OCI-LY7 (cell line): ENCODE data around the gene DAND5. TPM values are rescaled to one million over a fixed set of nuclear protein-coding genes. Genes with fewer than 3 reads are reported as not detected.

Experiments used
- BruUV-seq: library from RNA; stranded (reverse); fragments of 400-500 nt; replicated peaks from 2 replicates; lab custom pipeline; 2021; lab: Mats Ljungman, UMichigan
- CTCF ChIA-PET: fragments of 300-600 bp; sonication (Branson Sonifier 250); formaldehyde crosslinking; loops from one replicate; lab custom pipeline; 2022; ENCODE audit warnings: antibody characterized with exemption; ENCODE audit not compliant: unreplicated experiment; lab: Charles Lee
- POLR2A ChIA-PET: fragments of 300-600 bp; sonication (Branson Sonifier 250); formaldehyde crosslinking; loops from one replicate; lab custom pipeline; 2022; ENCODE audit warnings: antibody characterized with exemption; lab: Charles Lee
- DNase-seq: peaks from one replicate; pipeline ENCODE4 v3.0.0-alpha.2; 2015; ENCODE audit warnings: low spot score
- H2AFZ ChIP-seq: fragments of 200-600 bp; sonication (generic), shearing (Covaris generic); 2 replicates; pipeline ENCODE4 v1.6.1; 2014; ENCODE audit warnings: mild to moderate bottlenecking, antibody characterized with exemption, low read length, moderate library complexity
- H3K27ac ChIP-seq: fragments of 200-600 bp; sonication (generic); 2 replicates; pipeline ENCODE4 v1.5.1; 2014; ENCODE audit warnings: mixed run types, low read depth, mild to moderate bottlenecking, moderate library complexity, low read length, inconsistent platforms; ENCODE audit not compliant: poor library complexity, severe bottlenecking
- H3K36me3 ChIP-seq: fragments of 200-600 bp; sonication (generic); 2 replicates; pipeline ENCODE4 v1.6.1; 2014; ENCODE audit warnings: mild to moderate bottlenecking, antibody characterized with exemption, low read length, moderate library complexity, mixed read lengths; ENCODE audit not compliant: insufficient read depth
- H3K4me1 ChIP-seq: fragments of 200-600 bp; sonication (generic); 2 replicates; pipeline ENCODE4 v1.5.1; 2014; ENCODE audit warnings: mild to moderate bottlenecking, low read length; ENCODE audit not compliant: insufficient read depth, poor library complexity, severe bottlenecking
- H3K4me2 ChIP-seq: fragments of 200-600 bp; sonication (generic); 2 replicates; pipeline ENCODE4 v1.6.1; 2014; ENCODE audit warnings: mild to moderate bottlenecking, low read length
- H3K4me3 ChIP-seq: fragments of 200-600 bp; sonication (generic); 2 replicates; pipeline ENCODE4 v1.5.1; 2014; ENCODE audit warnings: mild to moderate bottlenecking, low read depth, low read length; ENCODE audit not compliant: poor library complexity, severe bottlenecking
- H3K79me2 ChIP-seq: fragments of 200-600 bp; sonication (generic); 2 replicates; pipeline ENCODE4 v1.6.1; 2016; ENCODE audit warnings: low read depth, mild to moderate bottlenecking, low read length, moderate library complexity, mixed read lengths; ENCODE audit not compliant: insufficient read depth
- H3K9me2 ChIP-seq: fragments of 200-600 bp; sonication (generic); 2 replicates; pipeline ENCODE4 v1.6.1; 2016; ENCODE audit warnings: mild to moderate bottlenecking, low read length, mixed read lengths; ENCODE audit not compliant: insufficient read depth
- H3K9me3 ChIP-seq: fragments of 200-600 bp; sonication (generic); 2 replicates; pipeline ENCODE4 v1.6.1; 2014; ENCODE audit warnings: mild to moderate bottlenecking, mixed run types, low read length, mixed read lengths
- H4K20me1 ChIP-seq: fragments of 200-600 bp; sonication (generic); 2 replicates; pipeline ENCODE4 v1.6.1; 2014; ENCODE audit warnings: mild to moderate bottlenecking, antibody characterized with exemption, low read length, moderate library complexity, mixed read lengths; ENCODE audit not compliant: insufficient read depth
- CTCF ChIP-seq: fragments of 200-600 bp; sonication (generic); conservative IDR thresholded peaks from 2 replicates; pipeline ENCODE4 v1.5.1; 2014; ENCODE audit warnings: mild to moderate bottlenecking, antibody characterized with exemption, low read length, moderate library complexity, mixed read lengths
- EZH2phosphoT487 ChIP-seq: fragments of 200-600 bp; sonication (generic); IDR thresholded peaks from 2 replicates; pipeline ENCODE4 v1.6.1; 2018; ENCODE audit warnings: low read depth, borderline replicate concordance, mild to moderate bottlenecking, mixed run types, antibody characterized with exemption, low read length, moderate library complexity, mixed read lengths
- intact Hi-C: fragments of 100-400 bp; cut with micrococcal nuclease; formaldehyde crosslinking; loops from one replicate; pipeline ENCODE4 v1.10.0; 2022; ENCODE audit not compliant: unreplicated experiment
- total RNA-seq, 2 experiments: library from RNA; depleted of rRNA in 1 of 2; stranded (reverse); fragments of >200 nt in 1 of 2; shearing (Covaris generic) in 1 of 2; gene quantifications; 2 replicates each; pipeline ENCODE4 v1.2.3, GENCODE V29; 2014 to 2022

DAND5 gene
- total RNA-seq, 2 experiments from 2014 or later, result 0.06 to 0.84 TPM

GRCh38 chr19:12996406-12997094 is 27.2 kb downstream of the DAND5 start:
- Histone ChIP-seq H3K79me2 (no peaks in the 10 kb centered on the region), H3K9me3 (no peaks in the 10 kb centered on the region), H2AFZ (no peak overlapping the region), H3K27ac (no peak overlapping the region), H3K4me1 (no peaks in the 10 kb centered on the region), H3K4me2 (no peak overlapping the region), H3K9me2 (no peaks in the 10 kb centered on the region), H3K4me3 (no peak overlapping the region), H3K36me3 (no peaks in the 10 kb centered on the region), H4K20me1 (no peaks in the 10 kb centered on the region)
- no peak for DNase-seq
- CTCF ChIA-PET, result no interaction called here
- POLR2A ChIA-PET, result no interaction called here
- BruUV-seq, result no TSS peak
- TF ChIP-seq EZH2phosphoT487 (no peak), CTCF (no peak)
- intact Hi-C loops, result no loop called here

GRCh38 chr19:12997179-12997966 is 28.0 kb downstream of the DAND5 start:
- no peaks in the 10 kb centered on the region for H4K20me1 ChIP-seq
- no TSS peak for BruUV-seq
- ChIA-PET CTCF (interaction anchor here (0.6 kb wide), 1 partner anchor 32 kb away, joined by 3 read pairs; no protein-coding TSS in a partner anchor), POLR2A (no interaction called here)
- H3K27ac ChIP-seq, result no peak overlapping the region
- intact Hi-C loops, result no loop called here
- TF ChIP-seq EZH2phosphoT487 (no peak), CTCF (no peak)
- no peaks in the 10 kb centered on the region for H3K79me2 ChIP-seq
- H3K9me2 ChIP-seq, result no peaks in the 10 kb centered on the region
- no peaks in the 10 kb centered on the region for H3K9me3 ChIP-seq
- H3K4me2 ChIP-seq, result no peak overlapping the region
- no peak overlapping the region for H3K4me3 ChIP-seq
- H2AFZ ChIP-seq, result no peak overlapping the region
- no peak for DNase-seq
- no peaks in the 10 kb centered on the region for H3K4me1 ChIP-seq
- no peaks in the 10 kb centered on the region for H3K36me3 ChIP-seq
